GM12878 (cell line): ENCODE results near the gene KIF17. TPM values are rescaled to one million over a fixed set of nuclear protein-coding genes. Genes with fewer than 3 reads are reported as not detected.

Experiments
- ATAC-seq: fragments of 200-7000 bp; cut with Tn5 transposase; 3 replicates; pipeline ENCODE4 v1.9.1; 2020; ENCODE audit warnings: mild to moderate bottlenecking, moderate library complexity
- BruUV-seq: library from RNA; stranded (reverse); fragments of 400-500 nt; replicated peaks from 2 replicates; lab custom pipeline; 2021; lab: Mats Ljungman, UMichigan
- CTCF ChIA-PET: fragments of 300-600 bp; sonication (Branson Sonifier 250); formaldehyde crosslinking; extraction: SDS; loops from one replicate; lab custom pipeline; 2021; ENCODE audit warnings: inconsistent platforms; lab: Yijun Ruan, JAX
- POLR2A ChIA-PET: fragments of 350-600 bp; formaldehyde crosslinking; extraction: SDS; loops from one replicate; lab custom pipeline; 2021; ENCODE audit warnings: inconsistent platforms; lab: Charles Lee
- RAD21 ChIA-PET: fragments of 300-600 bp; sonication (Branson Sonifier 250); formaldehyde crosslinking; loops from one replicate; lab custom pipeline; 2023; ENCODE audit warnings: antibody characterized with exemption; ENCODE audit not compliant: unreplicated experiment; lab: Charles Lee
- SMC1A ChIA-PET: fragments of 300-600 bp; sonication (Branson Sonifier 250); formaldehyde crosslinking; loops from one replicate; lab custom pipeline; 2023; ENCODE audit not compliant: unreplicated experiment, uncharacterized antibody; lab: Charles Lee
- DNase-seq: peaks from one replicate; pipeline ENCODE4 v3.0.0-alpha.2; 2011; ENCODE audit warnings: low read depth, low spot score
- FAIRE-seq: peaks from 3 replicates; lab custom pipeline; 2011; peaks lifted over from hg19 to GRCh38; lab: Jason Lieb, UNC
- H2AFZ ChIP-seq: 2 replicates; pipeline ENCODE4 v1.6.0; 2011; ENCODE audit warnings: low read depth, low read length, control low read depth; ENCODE audit not compliant: control insufficient read depth
- H3K27ac ChIP-seq: 2 replicates; pipeline ENCODE4 v1.5.1; 2011; ENCODE audit warnings: control low read depth; ENCODE audit not compliant: control insufficient read depth, insufficient read depth
- H3K27me3 ChIP-seq, 2 experiments: replicated peaks in 1 of 2; 2 replicates each; pipeline versions ENCODE4 v1.6.0 to v1.6.1; 2011; ENCODE audit warnings: low read length in 1 of 2; ENCODE audit not compliant: control insufficient read depth in 2 of 2, insufficient read depth in 2 of 2
- H3K36me3 ChIP-seq, 2 experiments: 2 replicates each; pipeline ENCODE4 v1.5.1; 2011; ENCODE audit warnings: low read length in 1 of 2; ENCODE audit not compliant: control insufficient read depth in 2 of 2, insufficient read depth in 2 of 2
- H3K4me1 ChIP-seq: 2 replicates; pipeline ENCODE4 v1.6.1; 2011; ENCODE audit warnings: mild to moderate bottlenecking, low read length, moderate library complexity, mixed read lengths; ENCODE audit not compliant: control insufficient read depth, insufficient read depth
- H3K4me2 ChIP-seq: 2 replicates; pipeline ENCODE4 v1.6.0; 2011; ENCODE audit warnings: control low read depth; ENCODE audit not compliant: control insufficient read depth, insufficient read depth
- H3K4me3 ChIP-seq: fragments of 200-600 bp; sonication (generic); 2 replicates; pipeline ENCODE4 v1.5.1; 2016
- H3K79me2 ChIP-seq: 2 replicates; pipeline ENCODE4 v1.6.0; 2011; ENCODE audit warnings: low read length; ENCODE audit not compliant: control insufficient read depth, insufficient read depth
- H3K9ac ChIP-seq: 2 replicates; pipeline ENCODE4 v1.8.0; 2011; ENCODE audit warnings: low read length, control low read depth, mixed read lengths; ENCODE audit not compliant: control insufficient read depth, insufficient read depth
- H3K9me3 ChIP-seq: replicated peaks from 3 replicates; pipeline ENCODE4 v1.5.1; 2011; ENCODE audit warnings: mild to moderate bottlenecking, low read length; ENCODE audit not compliant: control insufficient read depth, insufficient read depth
- H4K20me1 ChIP-seq: 2 replicates; pipeline ENCODE4 v1.6.0; 2011; ENCODE audit not compliant: control insufficient read depth, insufficient read depth
- ESRRA ChIP-seq: IDR thresholded peaks from 2 replicates; pipeline ENCODE4 v1.6.1; 2012; ENCODE audit warnings: mild to moderate bottlenecking, low read length, improper control_type of control experiment
- FOXK2 ChIP-seq: fragments of 450-650 bp; IDR thresholded peaks from 2 replicates; pipeline ENCODE4 v1.6.1; 2017; ENCODE audit warnings: mild to moderate bottlenecking, moderate library complexity
- MXI1 ChIP-seq: fragments of 150-350 bp; IDR thresholded peaks from 2 replicates; pipeline ENCODE4 v1.6.1; 2011; ENCODE audit warnings: low read depth, mild to moderate bottlenecking, inconsistent platforms, low read length, improper control_type of control experiment
- NFIC ChIP-seq: IDR thresholded peaks from 2 replicates; pipeline ENCODE4 v1.6.1; 2012; ENCODE audit warnings: low read depth, mild to moderate bottlenecking, inconsistent platforms, low read length, moderate library complexity
- PAX8 ChIP-seq: fragments of 450-650 bp; IDR thresholded peaks from 2 replicates; pipeline ENCODE4 v1.6.1; 2017; ENCODE audit warnings: mild to moderate bottlenecking, moderate library complexity
- POLR2AphosphoS5 ChIP-seq: IDR thresholded peaks from 2 replicates; pipeline ENCODE4 v1.6.1; 2011; ENCODE audit warnings: mild to moderate bottlenecking, low read length, inconsistent platforms
- REST ChIP-seq: IDR thresholded peaks from 2 replicates; pipeline ENCODE4 v1.6.1; 2012; ENCODE audit warnings: mild to moderate bottlenecking, low read depth, low read length
- SREBF1 ChIP-seq: IDR thresholded peaks from 2 replicates; pipeline ENCODE4 v1.6.1; 2012; ENCODE audit warnings: mild to moderate bottlenecking, low read length
- TCF7 ChIP-seq: IDR thresholded peaks from 2 replicates; pipeline ENCODE4 v1.6.1; 2014; ENCODE audit warnings: antibody characterized with exemption, borderline replicate concordance
- ZBTB4 ChIP-seq: fragments of 450-650 bp; formaldehyde crosslinking; IDR thresholded peaks from 2 replicates; pipeline ENCODE4 v1.4.0; 2022; ENCODE audit warnings: mild to moderate bottlenecking, moderate library complexity
- ZNF207 ChIP-seq: fragments of 450-650 bp; IDR thresholded peaks from 2 replicates; pipeline ENCODE4 v1.6.1; 2014; ENCODE audit warnings: antibody characterized with exemption, mild to moderate bottlenecking, borderline replicate concordance
- WGBS: methylation state at CpG from one replicate; pipeline ENCODE4 v1.1.6; 2016; ENCODE audit warnings: low lambda C conversion rate; ENCODE audit not compliant: insufficient replicate concordance, insufficient coverage; ENCODE audit errors: missing lambda C conversion rate; 5-methylcytosine and 5-hydroxymethylcytosine counted together
- in situ Hi-C: fragments of 300-500 bp; cut with MboI; formaldehyde crosslinking; loops from 9 replicates; pipeline ENCODE4 v1.14.3; 2018; ENCODE audit warnings: mixed read lengths
- intact Hi-C: fragments of 100-400 bp; cut with micrococcal nuclease; formaldehyde crosslinking; loops from one replicate; pipeline ENCODE4 v1.14.2; 2022; ENCODE audit not compliant: unreplicated experiment
- polyA plus RNA-seq, 11 experiments: library from polyadenylated mRNA; depleted of rRNA in 4 of 11; unstranded in 6 of 11; stranded (reverse) in 5 of 11; fragments of >200 nt; fragmentation: Nextera tagmentation in 4 of 11; fragmentation: Illumina TruSeq in 1 of 11; extraction: Ambion mirVana in 4 of 11; extraction: Trizol in 1 of 11; gene quantifications; 1 replicate in 1 of 11; 2 replicates in 10 of 11; pipeline versions ENCODE4 v1.2.1 to v1.2.3, GENCODE V29; 2011 to 2016; ENCODE audit warnings: inconsistent platforms in 2 of 11, missing spikeins in 2 of 11, low read depth in 1 of 11
- total RNA-seq, 4 experiments: library from RNA; depleted of rRNA in 3 of 4; stranded (reverse); fragments of >200 nt in 3 of 4; fragmentation: Illumina TruSeq in 1 of 4; extraction: Trizol in 1 of 4; gene quantifications; 2 replicates each; pipeline versions ENCODE4 v1.2.1 to v1.2.3, GENCODE V29; 2013 to 2021
- TF ChIP-seq, protein P1 (sequence below): fragments of 450-650 bp; formaldehyde crosslinking; IDR thresholded peaks from 2 replicates; pipeline ENCODE4 v1.5.0; 2022; ENCODE audit warnings: mild to moderate bottlenecking, missing genetic modification characterization
- TF ChIP-seq, protein P2 (sequence below): IDR thresholded peaks from 2 replicates; pipeline ENCODE4 v1.6.1; 2011; ENCODE audit warnings: low read depth, low read length, improper control_type of control experiment, borderline replicate concordance

Gene KIF17
- total and polyA plus RNA-seq, 10 of the 15 experiments (the other 5 are each of a cell fraction or from before 2014, with no cell fraction given), result 0.01 to 0.10 (median 0.03) TPM; not detected in 7

DNA sequence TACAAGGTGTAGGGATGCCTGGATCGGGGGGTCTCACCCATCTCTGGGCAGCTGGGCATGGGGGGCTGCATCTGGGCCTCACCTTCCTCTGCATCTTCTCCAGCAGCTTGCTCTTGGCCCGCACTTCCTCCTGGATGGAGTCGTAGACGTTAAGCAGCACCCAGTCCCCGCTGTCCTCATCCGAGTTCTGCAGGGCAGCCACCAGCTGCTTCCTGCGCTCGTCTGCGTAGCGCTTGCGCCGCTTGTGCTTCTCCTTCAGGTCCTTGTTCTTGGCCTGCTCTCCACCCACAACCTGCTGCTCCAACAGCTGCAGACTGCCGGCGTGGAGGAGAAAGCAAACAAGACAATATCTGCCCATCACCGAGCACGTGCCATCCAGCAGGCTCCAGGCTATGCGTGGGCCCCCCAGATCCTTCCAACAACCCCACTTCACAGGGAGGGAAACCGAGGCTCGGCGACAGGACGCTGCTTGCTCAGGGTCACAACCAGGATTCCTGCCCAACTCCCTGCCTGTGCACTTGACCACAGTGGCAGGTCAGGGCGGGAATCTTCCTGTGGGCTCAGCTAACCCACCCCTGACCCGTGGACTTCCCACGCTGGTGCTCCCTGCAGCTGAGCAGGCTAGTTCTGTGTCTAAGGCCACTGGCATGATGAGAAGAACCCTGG lies 35.1 kb downstream of the KIF17 start:
- H3K9ac ChIP-seq, result no peak overlapping the region
- in situ Hi-C loops (no loop called here), intact Hi-C loops (no loop called here)
- ChIA-PET POLR2A (interaction anchor here (0.6 kb wide), 1 partner anchor 361 kb away, joined by 7 read pairs; no protein-coding TSS in a partner anchor), CTCF (no interaction called here), RAD21 (no interaction called here), SMC1A (no interaction called here)
- H3K4me2 ChIP-seq, result no peak overlapping the region
- H4K20me1 ChIP-seq, result no peaks in the 10 kb centered on the region
- H3K27me3 ChIP-seq, result peaks cover 2 to 3% of the 10 kb centered on the region in 2 experiments
- peaks cover 2% of the 10 kb centered on the region; the same call in 2 of the 3 replicates for H3K9me3 ChIP-seq
- no peak overlapping the region for H3K27ac ChIP-seq
- no peaks in the 10 kb centered on the region for H3K36me3 ChIP-seq
- H3K4me3 ChIP-seq, result no peak overlapping the region
- no peaks in the 10 kb centered on the region for H3K79me2 ChIP-seq
- peaks cover 7% of the 10 kb centered on the region for H3K4me1 ChIP-seq
- FAIRE-seq (no peak), ATAC-seq (no peak), DNase-seq (no peak)
- no peak overlapping the region for H2AFZ ChIP-seq
- no TSS peak for BruUV-seq
- WGBS, result 42% methylated on average over 24 of the region's 24 CpGs
- TF ChIP-seq, protein P1, sequence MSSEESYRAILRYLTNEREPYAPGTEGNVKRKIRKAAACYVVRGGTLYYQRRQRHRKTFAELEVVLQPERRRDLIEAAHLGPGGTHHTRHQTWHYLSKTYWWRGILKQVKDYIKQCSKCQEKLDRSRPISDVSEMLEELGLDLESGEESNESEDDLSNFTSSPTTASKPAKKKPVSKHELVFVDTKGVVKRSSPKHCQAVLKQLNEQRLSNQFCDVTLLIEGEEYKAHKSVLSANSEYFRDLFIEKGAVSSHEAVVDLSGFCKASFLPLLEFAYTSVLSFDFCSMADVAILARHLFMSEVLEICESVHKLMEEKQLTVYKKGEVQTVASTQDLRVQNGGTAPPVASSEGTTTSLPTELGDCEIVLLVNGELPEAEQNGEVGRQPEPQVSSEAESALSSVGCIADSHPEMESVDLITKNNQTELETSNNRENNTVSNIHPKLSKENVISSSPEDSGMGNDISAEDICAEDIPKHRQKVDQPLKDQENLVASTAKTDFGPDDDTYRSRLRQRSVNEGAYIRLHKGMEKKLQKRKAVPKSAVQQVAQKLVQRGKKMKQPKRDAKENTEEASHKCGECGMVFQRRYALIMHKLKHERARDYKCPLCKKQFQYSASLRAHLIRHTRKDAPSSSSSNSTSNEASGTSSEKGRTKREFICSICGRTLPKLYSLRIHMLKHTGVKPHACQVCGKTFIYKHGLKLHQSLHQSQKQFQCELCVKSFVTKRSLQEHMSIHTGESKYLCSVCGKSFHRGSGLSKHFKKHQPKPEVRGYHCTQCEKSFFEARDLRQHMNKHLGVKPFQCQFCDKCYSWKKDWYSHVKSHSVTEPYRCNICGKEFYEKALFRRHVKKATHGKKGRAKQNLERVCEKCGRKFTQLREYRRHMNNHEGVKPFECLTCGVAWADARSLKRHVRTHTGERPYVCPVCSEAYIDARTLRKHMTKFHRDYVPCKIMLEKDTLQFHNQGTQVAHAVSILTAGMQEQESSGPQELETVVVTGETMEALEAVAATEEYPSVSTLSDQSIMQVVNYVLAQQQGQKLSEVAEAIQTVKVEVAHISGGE (CRISPR knock-in tag), result no peak
- no peak for TF ChIP-seq ZNF207
- no peak for TF ChIP-seq FOXK2
- TF ChIP-seq TCF7, result no peak
- no peak for TF ChIP-seq NFIC
- TF ChIP-seq REST, result no peak
- TF ChIP-seq ZBTB4 (CRISPR knock-in tag), result no peak
- no peak for TF ChIP-seq SREBF1
- TF ChIP-seq PAX8, result no peak
- TF ChIP-seq MXI1, result no peak
- no peak for TF ChIP-seq ESRRA
- TF ChIP-seq POLR2AphosphoS5, result no peak
- TF ChIP-seq, protein P2, sequence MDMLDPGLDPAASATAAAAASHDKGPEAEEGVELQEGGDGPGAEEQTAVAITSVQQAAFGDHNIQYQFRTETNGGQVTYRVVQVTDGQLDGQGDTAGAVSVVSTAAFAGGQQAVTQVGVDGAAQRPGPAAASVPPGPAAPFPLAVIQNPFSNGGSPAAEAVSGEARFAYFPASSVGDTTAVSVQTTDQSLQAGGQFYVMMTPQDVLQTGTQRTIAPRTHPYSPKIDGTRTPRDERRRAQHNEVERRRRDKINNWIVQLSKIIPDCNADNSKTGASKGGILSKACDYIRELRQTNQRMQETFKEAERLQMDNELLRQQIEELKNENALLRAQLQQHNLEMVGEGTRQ, result no peak
